ENCODE measurements around the gene NDUFAF4.
A peak's percentile ranks its signal among the peaks of the same experiment; 100 is the strongest.

Gene NDUFAF4

DNA sequence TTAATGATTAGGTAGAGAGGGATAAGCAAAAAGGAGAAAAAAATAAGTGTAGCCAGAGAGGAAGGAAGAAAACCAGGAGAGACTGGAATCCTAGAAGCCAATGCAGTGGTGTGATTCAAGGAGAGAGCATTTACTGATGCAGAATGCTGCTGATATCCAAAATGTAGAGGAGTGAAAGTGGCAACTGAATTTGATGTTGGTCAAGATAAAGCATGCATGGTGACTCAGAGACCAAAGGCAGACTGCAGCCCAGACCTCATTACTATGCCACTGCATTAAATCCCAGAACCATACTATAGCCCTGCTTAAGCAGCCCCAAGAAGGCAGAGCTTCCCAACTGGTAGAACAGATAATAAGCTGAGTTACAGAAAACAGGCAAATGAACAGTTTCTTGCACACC is 42.6 kb upstream of the NDUFAF4 start:
- Histone ChIP-seq H2BK120ac (ENCODE audit: insufficient read depth, low read length, poor library complexity) (no peak overlapping the region), H2AFZ (ENCODE audit: insufficient read depth, low read length, poor library complexity) (no peak overlapping the region)

DNA sequence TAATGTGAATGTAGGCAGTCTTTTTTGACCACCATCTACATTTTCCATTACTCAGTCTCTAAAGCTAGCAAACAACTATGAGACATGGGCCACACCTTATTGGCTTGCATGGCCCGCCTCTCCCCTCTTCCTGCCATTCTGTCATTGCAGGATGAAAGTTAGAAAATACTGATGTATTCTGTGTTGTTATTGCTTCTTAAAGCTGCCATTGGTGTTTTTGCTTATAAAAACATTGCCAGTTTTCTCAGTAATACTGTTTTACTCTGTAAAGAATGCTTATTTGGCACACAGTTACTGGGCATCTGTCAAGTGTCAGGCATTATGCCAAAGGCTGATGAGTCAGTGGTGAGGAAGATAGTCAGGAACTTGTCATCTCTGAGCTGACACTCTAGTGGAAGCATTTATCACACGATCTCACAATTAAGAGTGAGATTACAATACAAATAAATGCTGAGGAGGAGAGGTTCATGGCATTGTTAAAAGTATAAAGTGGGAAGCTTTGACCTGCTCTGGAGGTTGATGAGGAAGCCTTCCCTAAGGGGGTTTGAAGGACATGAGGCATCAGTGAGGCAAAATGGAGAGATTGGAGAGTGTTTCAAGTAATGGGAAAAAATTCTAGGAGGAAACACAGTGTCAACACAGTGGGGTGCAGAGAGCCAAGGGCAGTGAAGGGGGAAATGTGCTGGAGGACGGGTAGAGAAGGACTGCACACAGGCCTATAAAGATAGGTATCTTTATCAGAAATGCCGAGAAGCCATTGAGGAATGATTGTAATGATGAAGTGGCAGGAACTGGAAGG is 41.5 kb upstream of the NDUFAF4 start:
- Histone ChIP-seq H2BK5ac (ENCODE audit: low read depth, low read length, poor library complexity) (no peak overlapping the region), H3K18ac (ENCODE audit: low read length) (no peak overlapping the region), H3K4me1 (ENCODE audit: control insufficient read depth in 1 of 2, insufficient read depth in 2 of 2, low read length in 2 of 2) (no peaks in the 10 kb centered on the region), H4K91ac (ENCODE audit: low read depth, low read length) (no peak overlapping the region), H3K4me2 (ENCODE audit: low read length) (no peak overlapping the region), H3K79me2 (ENCODE audit: control insufficient read depth, insufficient read depth, low read length, poor library complexity) (no peaks in the 10 kb centered on the region), H3K79me1 (ENCODE audit: low read length) (no peaks in the 10 kb centered on the region), H3K27me3 (ENCODE audit: insufficient read depth, low read length) (no peaks in the 10 kb centered on the region), H3K4me3 (ENCODE audit: low read depth, low read length) (no peak overlapping the region), H2BK120ac (ENCODE audit: insufficient read depth, low read length, poor library complexity) (no peak overlapping the region), H4K12ac (ENCODE audit: low read depth, low read length) (no peak overlapping the region), H3K27ac (ENCODE audit: low read depth, low read length) (no peak overlapping the region), H4K8ac (ENCODE audit: low read depth, low read length) (no peak overlapping the region), H3K9ac (ENCODE audit: low read length) (no peak overlapping the region), H2AFZ (ENCODE audit: insufficient read depth, low read length, poor library complexity) (no peak overlapping the region), H3K4ac (ENCODE audit: low read depth, low read length) (no peak overlapping the region), H2AK5ac (ENCODE audit: low read length) (no peak overlapping the region), H3K9me3 (ENCODE audit: insufficient read depth, low read depth, low read length) (peaks cover 3% of the 10 kb centered on the region), H3K23ac (ENCODE audit: low read length) (no peak overlapping the region), H3K36me3 (ENCODE audit: control insufficient read depth in 1 of 2, insufficient read depth in 2 of 2, low read length in 2 of 2) (no peaks in the 10 kb centered on the region), H2BK12ac (ENCODE audit: low read length) (no peak overlapping the region), H3K14ac (ENCODE audit: low read length) (no peak overlapping the region)
- peak in 1 of 2 donors; percentile 4 for DNase-seq
- WGBS (ENCODE audit: extremely low coverage, insufficient coverage, insufficient read length): no CpG with 5 or more reads among the region's 4 CpGs

More for the DNA sequence above, 42.6 kb upstream of the NDUFAF4 start:
- no peaks in the 10 kb centered on the region for H3K79me2 ChIP-seq (ENCODE audit: control insufficient read depth, insufficient read depth, low read length, poor library complexity)
- DNase-seq: no peak
- no peak overlapping the region for H3K4me3 ChIP-seq (ENCODE audit: low read depth, low read length)
- H3K23ac ChIP-seq (ENCODE audit: low read length): no peak overlapping the region
- H3K27ac ChIP-seq (ENCODE audit: low read depth, low read length): no peak overlapping the region
- H2BK5ac ChIP-seq (ENCODE audit: low read depth, low read length, poor library complexity): no peak overlapping the region
- H3K4me2 ChIP-seq (ENCODE audit: low read length): no peak overlapping the region
- no peak overlapping the region for H2AK5ac ChIP-seq (ENCODE audit: low read length)
- H3K36me3 ChIP-seq (ENCODE audit: control insufficient read depth in 1 of 2, insufficient read depth in 2 of 2, low read length in 2 of 2): no peaks in the 10 kb centered on the region
- H3K4ac ChIP-seq (ENCODE audit: low read depth, low read length): no peak overlapping the region
- H3K79me1 ChIP-seq (ENCODE audit: low read length): no peaks in the 10 kb centered on the region
- H4K12ac ChIP-seq (ENCODE audit: low read depth, low read length): no peak overlapping the region
- no peak overlapping the region for H3K18ac ChIP-seq (ENCODE audit: low read length)
- H3K14ac ChIP-seq (ENCODE audit: low read length): no peak overlapping the region
- H2BK12ac ChIP-seq (ENCODE audit: low read length): no peak overlapping the region
- no peak overlapping the region for H4K91ac ChIP-seq (ENCODE audit: low read depth, low read length)
- H3K4me1 ChIP-seq (ENCODE audit: control insufficient read depth in 1 of 2, insufficient read depth in 2 of 2, low read length in 2 of 2): no peaks in the 10 kb centered on the region
- peaks cover 3% of the 10 kb centered on the region for H3K9me3 ChIP-seq (ENCODE audit: insufficient read depth, low read depth, low read length)
- H3K9ac ChIP-seq (ENCODE audit: low read length): no peak overlapping the region
- H4K8ac ChIP-seq (ENCODE audit: low read depth, low read length): no peak overlapping the region
- H3K27me3 ChIP-seq (ENCODE audit: insufficient read depth, low read length): no peaks in the 10 kb centered on the region

DNA sequence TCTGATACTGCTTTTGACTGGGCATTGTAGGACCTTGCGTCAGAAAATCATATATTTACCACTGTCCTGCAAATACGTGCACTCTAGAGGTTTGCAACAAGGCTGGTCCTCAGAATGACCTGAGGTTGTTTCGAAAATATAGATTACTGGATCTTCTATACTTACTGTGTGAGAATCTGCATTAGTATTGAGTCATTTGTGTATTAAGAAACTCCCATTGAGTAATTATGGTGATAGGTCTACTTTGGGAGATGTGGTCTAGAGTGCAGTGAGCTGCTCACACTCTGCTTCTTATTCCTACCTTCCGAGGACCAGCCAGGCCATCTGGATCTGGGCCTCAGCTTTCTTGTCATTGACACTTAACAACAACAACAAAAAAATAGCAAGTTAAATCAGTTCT is 36.4 kb upstream of the NDUFAF4 start:
- H3K79me2 ChIP-seq (ENCODE audit: control insufficient read depth, insufficient read depth, low read length, poor library complexity): no peaks in the 10 kb centered on the region
- WGBS (ENCODE audit: extremely low coverage, insufficient coverage, insufficient read length): no CpG with 5 or more reads among the region's 4 CpGs
- no peaks in the 10 kb centered on the region for H3K27me3 ChIP-seq (ENCODE audit: insufficient read depth, low read length)
- H3K14ac ChIP-seq (ENCODE audit: low read length): no peak overlapping the region
- no peak overlapping the region for H3K4ac ChIP-seq (ENCODE audit: low read depth, low read length)
- no peak overlapping the region for H2AFZ ChIP-seq (ENCODE audit: insufficient read depth, low read length, poor library complexity)
- no peak overlapping the region for H3K4me2 ChIP-seq (ENCODE audit: low read length)
- H3K4me3 ChIP-seq (ENCODE audit: low read depth, low read length): no peak overlapping the region
- no peak overlapping the region for H3K18ac ChIP-seq (ENCODE audit: low read length)
- H3K36me3 ChIP-seq (ENCODE audit: control insufficient read depth in 1 of 2, insufficient read depth in 2 of 2, low read length in 2 of 2): no peaks in the 10 kb centered on the region
- H3K9ac ChIP-seq (ENCODE audit: low read length): no peak overlapping the region
- H3K23ac ChIP-seq (ENCODE audit: low read length): no peak overlapping the region
- no peak overlapping the region for H2BK5ac ChIP-seq (ENCODE audit: low read depth, low read length, poor library complexity)
- no peak overlapping the region for H4K8ac ChIP-seq (ENCODE audit: low read depth, low read length)
- no peak overlapping the region for H2BK120ac ChIP-seq (ENCODE audit: insufficient read depth, low read length, poor library complexity)
- H3K27ac ChIP-seq (ENCODE audit: low read depth, low read length): no peak overlapping the region
- no peak for DNase-seq
- H4K12ac ChIP-seq (ENCODE audit: low read depth, low read length): no peak overlapping the region
- peaks cover 3% of the 10 kb centered on the region for H3K9me3 ChIP-seq (ENCODE audit: insufficient read depth, low read depth, low read length)
- no peaks in the 10 kb centered on the region for H3K79me1 ChIP-seq (ENCODE audit: low read length)
- H2BK12ac ChIP-seq (ENCODE audit: low read length): no peak overlapping the region
- no peak overlapping the region for H4K91ac ChIP-seq (ENCODE audit: low read depth, low read length)
- no peak overlapping the region for H2AK5ac ChIP-seq (ENCODE audit: low read length)
- H3K4me1 ChIP-seq (ENCODE audit: control insufficient read depth in 1 of 2, insufficient read depth in 2 of 2, low read length in 2 of 2): no peaks in the 10 kb centered on the region

GRCh38 chr6:96931198-96931597 is 33.5 kb upstream of the NDUFAF4 start:
- no peaks in the 10 kb centered on the region for H3K4me1 ChIP-seq (ENCODE audit: control insufficient read depth in 1 of 2, insufficient read depth in 2 of 2, low read length in 2 of 2)
- no peak overlapping the region for H2BK12ac ChIP-seq (ENCODE audit: low read length)
- H2AK5ac ChIP-seq (ENCODE audit: low read length): no peak overlapping the region

More at GRCh38 chr6:96931198-96931597, 33.5 kb upstream of the NDUFAF4 start:
- no peaks in the 10 kb centered on the region for H3K27me3 ChIP-seq (ENCODE audit: insufficient read depth, low read length)
- no peaks in the 10 kb centered on the region for H3K79me1 ChIP-seq (ENCODE audit: low read length)
- no peak overlapping the region for H3K27ac ChIP-seq (ENCODE audit: low read depth, low read length)
- H4K91ac ChIP-seq (ENCODE audit: low read depth, low read length): no peak overlapping the region
- H2BK5ac ChIP-seq (ENCODE audit: low read depth, low read length, poor library complexity): no peak overlapping the region
- WGBS (ENCODE audit: extremely low coverage, insufficient coverage, insufficient read length): no CpG with 5 or more reads among the region's 2 CpGs
- H2AFZ ChIP-seq (ENCODE audit: insufficient read depth, low read length, poor library complexity): no peak overlapping the region
- no peaks in the 10 kb centered on the region for H3K79me2 ChIP-seq (ENCODE audit: control insufficient read depth, insufficient read depth, low read length, poor library complexity)
- no peak overlapping the region for H3K4me2 ChIP-seq (ENCODE audit: low read length)
- no peak overlapping the region for H3K4ac ChIP-seq (ENCODE audit: low read depth, low read length)
- no peak overlapping the region for H4K12ac ChIP-seq (ENCODE audit: low read depth, low read length)
- H4K8ac ChIP-seq (ENCODE audit: low read depth, low read length): no peak overlapping the region
- no peak overlapping the region for H2BK120ac ChIP-seq (ENCODE audit: insufficient read depth, low read length, poor library complexity)
- H3K4me3 ChIP-seq (ENCODE audit: low read depth, low read length): no peak overlapping the region
- H3K36me3 ChIP-seq (ENCODE audit: control insufficient read depth in 1 of 2, insufficient read depth in 2 of 2, low read length in 2 of 2): no peaks in the 10 kb centered on the region
- DNase-seq: no peak
- no peak overlapping the region for H3K18ac ChIP-seq (ENCODE audit: low read length)
- no peak overlapping the region for H3K23ac ChIP-seq (ENCODE audit: low read length)
- no peak overlapping the region for H3K9ac ChIP-seq (ENCODE audit: low read length)
- H3K9me3 ChIP-seq (ENCODE audit: insufficient read depth, low read depth, low read length): no peaks in the 10 kb centered on the region
- no peak overlapping the region for H3K14ac ChIP-seq (ENCODE audit: low read length)
